ENCODE results near the gene ATP6V1E1.
"Not testable (repeated sequence)": the region's sequence is repeated elsewhere in the genome, so short reads cannot be mapped to it uniquely, and the experiment has no call there.

Gene ATP6V1E1

GRCh38 chr22:17628406-17629172, at the start of gene ATP6V1E1:
TSS of gene ATP6V1E1 (minus strand) at chr22:17628749. CDS start at chr22:17628635, 114 bp downstream.
- DNase-seq, result peak; percentile 99

DNA sequence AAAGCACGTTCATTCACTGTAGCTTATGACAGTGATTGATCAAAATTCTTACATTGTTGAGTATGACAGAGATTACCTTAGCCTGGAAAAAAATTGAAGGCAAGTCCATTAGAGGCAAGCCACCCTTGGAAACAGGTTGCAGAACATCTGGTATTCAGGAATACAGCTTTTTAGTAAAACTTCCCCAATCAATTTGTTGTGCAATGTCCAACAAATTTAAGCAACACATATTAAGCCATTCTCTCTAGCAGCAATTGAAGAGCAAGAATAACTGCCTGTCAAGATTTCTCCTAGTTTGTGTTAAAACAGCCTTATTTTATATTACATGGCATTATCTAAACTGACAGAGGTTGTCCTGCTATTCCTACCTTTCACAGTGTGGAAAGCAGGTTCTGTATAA, 47.0 kb upstream of the ATP6V1E1 start:
- no peak for DNase-seq

DNA sequence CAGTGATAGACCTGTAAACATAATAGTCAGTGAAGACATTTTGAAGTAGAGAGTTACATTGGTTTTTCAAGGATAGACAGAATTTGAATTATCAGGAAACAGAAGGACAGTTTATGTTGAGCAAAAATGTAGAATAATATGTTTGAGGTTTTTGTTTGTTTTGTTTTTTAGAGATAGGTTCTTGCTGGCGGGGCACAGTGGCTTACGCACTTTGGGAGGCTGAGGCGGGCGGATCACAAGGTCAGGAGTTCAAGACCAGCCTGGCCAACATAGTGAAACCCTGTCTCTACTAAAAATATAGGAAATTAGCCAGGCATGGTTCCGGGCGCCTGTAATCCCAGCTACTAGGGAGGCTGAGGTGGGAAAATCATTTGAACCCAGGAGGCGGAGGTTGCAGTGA, 45.6 kb upstream of the ATP6V1E1 start:
- no peak for DNase-seq

- no peak for DNase-seq
Observed at GRCh38 chr22:17672417-17672991, 44.0 kb upstream of the ATP6V1E1 start.

DNA sequence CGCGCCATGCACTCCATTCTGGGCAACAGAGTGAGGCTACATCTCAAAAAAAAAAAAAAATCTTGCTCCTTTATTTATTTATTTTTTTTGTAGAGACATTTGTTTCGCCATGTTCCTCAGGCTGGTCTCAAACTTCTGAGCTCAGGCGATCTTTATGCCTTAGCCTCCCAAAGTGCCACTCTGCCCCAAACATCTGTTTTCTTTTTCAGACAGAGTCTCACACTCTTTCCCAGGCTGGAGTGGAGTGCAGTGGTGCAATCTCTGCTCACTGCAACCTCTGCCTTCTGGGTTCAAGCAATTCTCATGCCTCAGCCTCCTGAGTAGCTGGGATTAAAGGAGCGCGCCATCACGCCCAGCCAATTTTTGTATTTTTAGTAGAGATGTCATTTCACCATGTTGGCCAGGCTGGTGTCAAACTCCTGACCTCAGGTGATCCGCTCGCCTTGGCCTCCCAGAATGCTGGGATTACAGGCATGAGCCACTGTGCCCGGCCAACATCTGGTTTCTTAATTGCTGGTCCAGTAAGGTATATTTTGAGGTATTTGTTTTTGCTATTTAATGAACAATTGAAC, 43.1 kb upstream of the ATP6V1E1 start:
- DNase-seq, result not testable (repeated sequence)

- DNase-seq, result no peak
Observed at GRCh38 chr22:17665854-17666253, 37.3 kb upstream of the ATP6V1E1 start.

DNA sequence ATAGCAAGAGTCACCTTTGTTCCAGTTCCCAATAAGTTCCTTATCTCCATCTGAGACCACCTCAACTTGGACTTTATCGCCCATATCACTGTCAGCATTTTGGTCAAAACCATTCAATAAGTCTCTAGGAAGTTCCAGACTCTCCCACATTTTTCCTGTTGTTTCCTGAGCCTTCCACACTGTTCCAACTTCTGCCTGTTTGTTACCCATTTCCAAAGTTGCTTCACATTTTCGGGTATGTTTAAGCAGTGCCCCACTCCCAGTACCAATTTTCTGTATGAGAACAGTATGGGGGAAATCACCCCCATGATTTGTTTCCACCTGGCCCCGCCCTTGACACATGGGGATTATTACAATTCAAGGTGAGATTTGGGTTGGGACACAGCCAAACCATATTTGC, 36.7 kb upstream of the ATP6V1E1 start:
- no peak for DNase-seq

DNA sequence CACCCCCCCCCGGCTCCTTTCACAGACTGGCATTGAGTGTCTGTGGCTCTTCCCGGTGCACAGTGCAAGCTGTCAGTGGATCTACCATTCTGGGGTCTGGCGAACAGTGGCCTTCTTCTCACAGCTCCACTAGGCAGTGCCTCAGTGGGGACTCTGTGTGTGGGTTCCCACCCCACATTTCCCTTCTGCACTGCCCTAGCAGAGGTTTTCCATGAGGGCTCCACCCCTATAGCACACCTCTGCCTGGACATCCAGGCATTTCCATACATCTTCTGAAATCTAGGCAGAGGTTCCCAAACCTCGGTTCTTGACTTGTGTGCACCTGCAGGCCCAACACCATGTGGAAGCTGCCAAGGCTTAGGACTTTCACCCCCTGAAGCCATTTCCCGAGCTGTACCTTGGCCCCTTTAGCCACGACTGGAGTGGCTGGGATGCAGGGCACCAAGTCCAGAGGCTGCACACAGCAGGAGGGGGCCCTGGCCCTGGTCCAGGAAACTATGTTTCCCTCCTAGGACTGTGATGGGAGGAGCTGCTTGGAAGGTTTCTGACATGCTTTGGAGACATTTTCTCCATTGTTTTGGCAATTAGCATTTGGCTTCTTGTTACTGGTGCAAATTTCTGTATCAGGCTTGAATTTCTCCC, 36.0 kb upstream of the ATP6V1E1 start:
- DNase-seq, result no peak

- DNase-seq, result no peak
Observed at GRCh38 chr22:17656870-17657395, 28.4 kb upstream of the ATP6V1E1 start.

DNA sequence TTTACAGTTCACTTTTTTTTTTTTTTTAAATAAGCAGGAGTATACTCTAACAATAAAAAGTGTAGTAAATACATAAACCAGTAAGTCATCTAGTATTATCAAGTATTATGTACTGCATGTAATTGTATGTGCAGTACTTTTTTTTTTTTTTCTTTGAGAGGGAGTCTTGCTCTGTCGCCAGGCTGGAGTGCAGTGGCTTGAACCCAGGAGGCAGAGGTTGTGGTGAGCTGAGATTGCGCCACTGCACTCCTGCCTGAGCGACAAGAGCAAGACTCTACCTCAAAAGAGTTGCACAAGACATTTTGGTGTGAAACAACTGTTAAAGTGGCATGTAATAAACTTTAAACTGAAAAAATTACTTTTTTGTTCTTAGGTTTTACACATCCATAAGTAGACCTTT, 26.7 kb upstream of the ATP6V1E1 start:
- no peak for DNase-seq

DNA sequence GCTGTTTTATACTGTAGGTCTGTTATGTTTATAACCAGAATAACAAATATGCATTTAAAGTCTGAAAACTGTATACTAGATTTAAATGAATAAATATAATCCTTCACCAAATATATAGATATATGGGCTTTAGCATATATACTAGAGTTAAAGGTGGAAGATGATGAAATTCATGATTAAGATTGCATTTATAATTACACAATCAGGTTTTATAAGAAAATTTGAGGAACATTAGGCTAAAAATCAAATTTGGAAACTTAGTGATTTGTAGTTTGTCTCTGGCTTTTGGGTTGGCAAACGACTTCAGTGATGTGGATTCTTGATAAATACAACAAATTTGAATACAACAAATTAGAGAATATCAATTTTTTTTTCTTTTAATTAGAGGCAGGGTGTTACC, 20.0 kb upstream of the ATP6V1E1 start:
- DNase-seq, result no peak

GRCh38 chr22:17647991-17648390, 19.4 kb upstream of the ATP6V1E1 start:
- no peak for DNase-seq

- no peak for DNase-seq
Observed at GRCh38 chr22:17647452-17647851, 18.9 kb upstream of the ATP6V1E1 start.

- not testable (repeated sequence) for DNase-seq
Observed at GRCh38 chr22:17642357-17642756, 13.8 kb upstream of the ATP6V1E1 start.

DNA sequence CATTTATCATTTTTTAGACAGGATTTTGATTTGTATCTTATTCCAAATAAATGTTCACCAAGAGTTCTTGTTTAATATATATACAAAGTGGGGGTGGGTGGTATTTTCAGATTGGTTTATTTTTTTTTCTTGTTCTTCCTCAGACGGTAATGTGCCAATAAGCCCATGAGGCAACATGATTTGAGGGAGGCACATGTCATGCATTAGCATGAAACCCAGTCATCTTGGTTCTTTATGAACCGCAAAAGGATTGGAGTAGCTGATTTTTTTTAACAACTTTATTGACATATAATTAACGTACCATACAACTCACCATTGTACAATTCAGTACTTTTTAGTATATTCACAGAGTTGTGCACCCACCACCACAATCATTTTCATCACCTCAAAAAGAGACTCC, 12.7 kb upstream of the ATP6V1E1 start:
- no peak for DNase-seq

GRCh38 chr22:17639247-17639741, 10.7 kb upstream of the ATP6V1E1 start:
- no peak for DNase-seq

DNA sequence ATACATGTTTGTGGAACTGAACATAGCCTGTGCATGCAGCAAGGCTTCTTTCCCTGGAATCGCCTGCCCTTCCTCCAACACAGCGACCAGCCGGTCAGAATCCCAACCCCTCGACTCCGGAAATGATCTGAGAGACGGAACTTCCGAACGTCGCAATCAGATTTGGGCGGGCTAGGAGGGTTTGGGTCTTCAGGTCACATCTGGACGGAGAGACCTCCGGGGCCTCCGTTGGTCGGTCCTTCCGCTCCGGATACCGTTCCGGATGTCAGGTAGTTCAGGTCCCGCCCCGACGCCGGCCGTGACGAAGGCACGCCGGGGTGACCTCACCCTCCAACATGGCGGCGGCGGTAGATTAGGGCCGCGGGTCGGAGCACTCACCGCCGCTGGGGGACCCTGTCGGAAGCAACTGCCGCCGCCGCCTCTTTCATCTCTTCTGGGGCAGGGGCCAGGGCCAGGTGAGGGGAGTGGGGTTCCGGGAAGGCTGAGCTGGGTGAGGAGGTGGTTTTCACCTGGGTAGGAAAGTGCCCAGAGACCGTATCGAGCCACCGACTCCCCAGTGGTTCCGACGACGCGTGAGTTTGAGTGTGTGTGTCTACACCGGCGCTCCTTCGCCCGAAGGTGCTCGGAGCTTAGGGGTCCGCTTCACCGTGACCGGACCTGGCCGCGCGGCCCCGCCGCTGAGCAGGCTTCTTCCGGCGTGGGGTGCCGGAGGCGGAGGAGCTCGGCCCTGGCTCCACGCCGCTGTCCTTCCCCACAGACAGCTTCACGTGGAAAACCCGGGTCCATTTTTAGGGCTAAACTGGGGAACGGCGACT, 10.1 kb upstream of the ATP6V1E1 start, which contains the start of gene BCL2L13:
Gene BCL2L13 (plus strand): TSS at position 326 of the 815 bp plus-strand sequence. CDS start 16,955 bp downstream, outside the sequence.
- peak; percentile 96 for DNase-seq

- no peak for DNase-seq
Observed at GRCh38 chr22:17638182-17638431, 9.6 kb upstream of the ATP6V1E1 start.

DNA sequence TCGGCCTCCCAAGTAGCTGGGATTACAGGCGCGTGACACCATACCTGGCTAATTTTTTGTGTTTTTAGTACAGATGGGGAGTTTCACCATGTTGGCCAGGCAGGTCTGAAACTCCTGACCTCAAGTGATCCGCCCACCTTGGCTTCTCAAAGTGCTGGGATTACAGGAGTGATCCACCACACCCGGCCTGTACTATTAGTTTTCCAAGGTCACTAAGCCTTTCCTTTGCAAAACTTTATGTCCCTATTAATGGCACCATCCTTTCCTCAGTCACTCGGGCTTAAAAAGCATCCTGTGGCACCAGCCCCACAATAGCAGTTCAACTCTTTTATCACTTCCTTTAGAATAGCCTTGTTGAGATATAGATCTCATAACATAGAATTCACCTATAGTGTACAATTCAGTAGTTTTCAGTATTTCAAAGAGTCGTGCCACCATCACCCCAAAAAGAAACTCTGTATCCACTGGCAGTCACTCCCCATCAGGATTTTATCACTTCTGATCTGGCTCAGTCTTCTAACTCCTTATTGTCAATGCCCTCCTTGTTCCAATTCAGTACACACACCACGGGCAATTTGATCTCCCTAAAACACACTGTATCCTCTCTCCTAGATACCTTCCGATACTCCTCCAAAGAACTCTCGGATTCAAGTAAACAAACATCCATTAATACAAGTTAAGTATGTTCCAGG, 9.1 kb upstream of the ATP6V1E1 start:
- no peak for DNase-seq

- not testable (repeated sequence) for DNase-seq
Observed at GRCh38 chr22:17636850-17637249, 8.3 kb upstream of the ATP6V1E1 start.

DNA sequence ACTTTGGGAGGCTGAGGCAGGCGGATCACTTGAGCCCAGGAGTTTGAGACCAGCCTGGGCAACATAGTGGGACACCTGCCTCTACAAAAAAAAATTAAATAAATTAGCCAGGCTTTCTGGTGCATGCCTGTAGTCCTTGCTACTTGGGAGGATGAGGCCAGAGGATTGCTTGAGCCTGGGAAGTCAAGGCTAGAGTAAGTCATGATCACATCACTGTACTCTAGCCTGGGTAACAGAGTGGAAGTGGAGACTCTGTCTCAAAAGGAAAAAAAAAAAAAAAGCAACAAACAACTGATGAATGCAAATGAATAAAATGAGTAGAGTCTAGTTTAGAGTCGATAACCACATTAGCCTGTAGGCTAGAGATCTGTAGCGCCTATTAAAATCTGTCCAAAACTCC, 6.1 kb upstream of the ATP6V1E1 start:
- DNase-seq, result no peak

- no peak for DNase-seq
Observed at GRCh38 chr22:17633998-17634323, 5.4 kb upstream of the ATP6V1E1 start.

All from islet precursor cell (in vitro differentiated cells).